CD14-positive monocyte (primary cell): ENCODE results near the gene SLC5A5. TPM values are rescaled to one million over a fixed set of nuclear protein-coding genes. Genes with fewer than 3 reads are reported as not detected.

Experiments used
- DNase-seq, 3 donors: peaks; one replicate each; pipeline ENCODE4 v3.0.0-alpha.2; 2011 to 2022
- H2AFZ ChIP-seq: 2 replicates; pipeline ENCODE4 v1.6.0; 2012; ENCODE audit warnings: mild to moderate bottlenecking, low read depth, low read length, inconsistent platforms; ENCODE audit not compliant: insufficient read depth, poor library complexity, severe bottlenecking
- H3K27ac ChIP-seq, 2 donors: 1 replicate in 1 of 2; 2 replicates in 1 of 2; pipeline ENCODE4 v1.5.1; 2012 to 2013; ENCODE audit warnings: low read length in 2 of 2, control low read depth in 1 of 2, inconsistent platforms in 1 of 2, low read depth in 1 of 2, mild to moderate bottlenecking in 1 of 2
- H3K27me3 ChIP-seq, 2 donors: one replicate each; pipeline versions ENCODE4 v1.6.0 to v1.6.1; 2011 to 2013; ENCODE audit warnings: low read length in 2 of 2; ENCODE audit not compliant: control insufficient read depth in 2 of 2, insufficient read depth in 2 of 2
- H3K36me3 ChIP-seq, 2 donors: replicated peaks in 1 of 2; 1 replicate in 1 of 2; 2 replicates in 1 of 2; pipeline versions ENCODE4 v1.5.1 to v1.6.1; 2012 to 2013; ENCODE audit warnings: low read length in 2 of 2, control low read depth in 1 of 2, inconsistent platforms in 1 of 2, mild to moderate bottlenecking in 1 of 2; ENCODE audit not compliant: insufficient read depth in 2 of 2, control insufficient read depth in 1 of 2
- H3K4me1 ChIP-seq, 2 donors: 1 replicate in 1 of 2; 2 replicates in 1 of 2; pipeline versions ENCODE4 v1.5.1 to v1.6.1; 2012 to 2013; ENCODE audit warnings: low read length in 2 of 2, control low read depth in 1 of 2, inconsistent platforms in 1 of 2, mild to moderate bottlenecking in 1 of 2, moderate library complexity in 1 of 2; ENCODE audit not compliant: insufficient read depth in 2 of 2, control insufficient read depth in 1 of 2
- H3K4me2 ChIP-seq: replicated peaks from 2 replicates; pipeline ENCODE3; 2012; ENCODE audit warnings: low read length, moderate library complexity, mild to moderate bottlenecking; ENCODE audit not compliant: poor library complexity, severe bottlenecking; ENCODE audit errors: extremely low read depth
- H3K4me3 ChIP-seq, 3 experiments: fragments of 200-600 bp in 1 of 3; sonication (generic) in 1 of 3; replicated peaks in 1 of 3; 1 replicate in 2 of 3; 2 replicates in 1 of 3; pipeline ENCODE4 v1.5.1; 2011 to 2013; ENCODE audit warnings: low read length in 3 of 3, mild to moderate bottlenecking in 3 of 3, control low read depth in 2 of 3, low read depth in 2 of 3, inconsistent platforms in 1 of 3, moderate library complexity in 1 of 3
- H3K79me2 ChIP-seq: 2 replicates; pipeline ENCODE4 v1.6.0; 2012; ENCODE audit warnings: mild to moderate bottlenecking, control low read depth, inconsistent platforms, low read length, moderate library complexity; ENCODE audit not compliant: insufficient read depth
- H3K9ac ChIP-seq: 2 replicates; pipeline ENCODE4 v1.6.0; 2017; ENCODE audit warnings: low read length, mild to moderate bottlenecking; ENCODE audit not compliant: insufficient read depth, poor library complexity, severe bottlenecking
- H3K9me3 ChIP-seq, 2 donors: replicated peaks in 1 of 2; 1 replicate in 1 of 2; 2 replicates in 1 of 2; pipeline versions ENCODE4 v1.5.1 to v1.6.1; 2012 to 2013; ENCODE audit warnings: low read length in 2 of 2, control low read depth in 1 of 2; ENCODE audit not compliant: control insufficient read depth in 1 of 2, insufficient read depth in 1 of 2
- H4K20me1 ChIP-seq: 2 replicates; pipeline ENCODE4 v1.6.0; 2012; ENCODE audit warnings: mild to moderate bottlenecking, low read length, control low read depth, moderate library complexity; ENCODE audit not compliant: insufficient read depth
- H3K27ac Mint-ChIP-seq, 7 donors: one replicate each; pipeline ENCODE4 v1.8.0; 2020; ENCODE audit warnings: mild to moderate bottlenecking in 7 of 7, mixed read lengths in 7 of 7, moderate library complexity in 6 of 7, inconsistent platforms in 2 of 7
- H3K27me3 Mint-ChIP-seq, 3 donors: one replicate each; pipeline ENCODE4 v1.8.0; 2021 to 2022; ENCODE audit warnings: low read depth in 3 of 3, mild to moderate bottlenecking in 3 of 3, mixed read lengths in 3 of 3, moderate library complexity in 3 of 3, inconsistent platforms in 1 of 3
- H3K36me3 Mint-ChIP-seq, 2 donors: one replicate each; pipeline ENCODE4 v1.8.0; 2020; ENCODE audit warnings: mixed read lengths in 2 of 2, inconsistent platforms in 1 of 2, mild to moderate bottlenecking in 1 of 2
- H3K4me1 Mint-ChIP-seq: one replicate; pipeline ENCODE4 v1.8.0; 2020; ENCODE audit warnings: mild to moderate bottlenecking, mixed read lengths
- H3K4me3 Mint-ChIP-seq, 2 donors: one replicate each; pipeline ENCODE4 v1.8.0; 2020; ENCODE audit warnings: mild to moderate bottlenecking in 2 of 2, mixed read lengths in 2 of 2, moderate library complexity in 1 of 2
- H3K9me3 Mint-ChIP-seq, 7 donors: one replicate each; pipeline ENCODE4 v1.8.0; 2020 to 2022; ENCODE audit warnings: mixed read lengths in 7 of 7, mild to moderate bottlenecking in 6 of 7, moderate library complexity in 6 of 7, inconsistent platforms in 2 of 7
- CTCF ChIP-seq: fragments of 200-600 bp; IDR thresholded peaks from one replicate; pipeline ENCODE4 v1.8.0; 2022; ENCODE audit warnings: antibody characterized with exemption, mild to moderate bottlenecking
- WGBS: methylation state at CpG from one replicate; pipeline ENCODE4 v1.1.5; 2013; ENCODE audit warnings: missing lambda C conversion rate; ENCODE audit not compliant: insufficient coverage; 5-methylcytosine and 5-hydroxymethylcytosine counted together
- intact Hi-C, 2 donors: fragments of 100-400 bp; cut with micrococcal nuclease; formaldehyde crosslinking; loops; one replicate each; pipeline versions ENCODE4 v1.15.0 to v1.15.1; 2023
- polyA plus RNA-seq, 3 donors: library from polyadenylated mRNA; depleted of rRNA in 1 of 3; unstranded in 2 of 3; stranded (reverse) in 1 of 3; fragments of 300-500 nt in 2 of 3; fragments of >200 nt in 1 of 3; fragmentation: Illumina TruSeq in 2 of 3; gene quantifications; 1 replicate in 2 of 3; 2 replicates in 1 of 3; pipeline ENCODE4 v1.2.3, GENCODE V29; 2012 to 2021

The SLC5A5 gene
- polyA plus RNA-seq, 3 donors, result 0.03 TPM; not detected in 2

DNA sequence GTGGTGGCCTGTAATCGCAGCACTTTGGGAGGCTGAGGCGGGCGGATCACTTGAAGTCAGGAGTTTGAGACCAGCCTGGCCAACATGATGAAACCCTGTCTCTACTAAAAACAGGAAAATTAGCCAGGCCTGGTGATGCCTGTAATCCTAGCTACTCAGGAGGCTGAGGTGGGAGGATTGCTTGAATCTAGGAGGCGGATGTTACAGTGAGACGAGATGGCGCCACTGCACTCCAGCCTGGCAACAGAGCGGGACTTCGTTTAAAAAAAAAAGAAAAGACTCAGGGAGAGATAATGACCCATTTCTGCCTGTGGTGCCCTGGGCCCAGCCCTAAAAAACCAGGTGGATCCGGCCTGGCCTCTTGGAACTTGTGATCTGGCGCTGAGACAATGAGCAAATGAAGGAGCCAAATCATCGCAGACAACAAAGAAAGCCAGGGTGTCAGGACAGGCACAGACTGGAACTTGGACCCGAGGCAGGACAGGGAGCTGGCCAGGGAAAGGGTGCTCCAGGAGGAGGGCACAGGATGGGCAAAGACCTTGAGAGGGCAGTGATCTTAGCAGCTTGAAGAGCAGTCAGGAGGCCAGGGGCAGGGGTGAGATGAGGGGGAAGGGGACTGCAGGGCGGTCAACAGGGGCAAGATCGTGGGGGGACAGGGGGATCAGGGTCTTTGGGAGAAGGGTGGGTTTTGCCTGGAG is 23.0 kb upstream of the SLC5A5 start:
- intact Hi-C loops, result no loop called here
- Histone ChIP-seq H3K4me1 (peaks cover 68 to 75% of the 10 kb centered on the region in 2 donors), H3K36me3 (no peaks in the 10 kb centered on the region), H2AFZ (no peak overlapping the region), H3K9me3 (no peaks in the 10 kb centered on the region), H3K27ac (peak overlapping the region in 1 of 2 donors; percentile 31), H3K79me2 (peaks cover 3% of the 10 kb centered on the region), H3K4me2 (no peak overlapping the region), H3K9ac (no peak overlapping the region), H3K4me3 (peak overlapping the region in 1 of 3 experiments; percentile 78), H4K20me1 (peaks cover 3% of the 10 kb centered on the region), H3K27me3 (no peaks in the 10 kb centered on the region)
- peak overlapping the region in 1 of 2 donors; percentile 90 for H3K4me3 Mint-ChIP-seq
- 61% methylated on average over 11 of the region's 14 CpGs for WGBS
- peaks cover 69% of the 10 kb centered on the region for H3K4me1 Mint-ChIP-seq
- no peak for TF ChIP-seq CTCF
- H3K27me3 Mint-ChIP-seq, result peaks cover 0 to 5% (median 3%) of the 10 kb centered on the region in 3 donors
- peaks cover 7 to 8% of the 10 kb centered on the region in 2 donors for H3K36me3 Mint-ChIP-seq
- H3K9me3 Mint-ChIP-seq, result peaks cover 0 to 2% (median 0%) of the 10 kb centered on the region in 7 donors
- peak overlapping the region; percentile 62 to 98 (median 85) for H3K27ac Mint-ChIP-seq
- DNase-seq, result no peak

- Histone ChIP-seq H3K9me3 (no peaks in the 10 kb centered on the region), H3K4me3 (no peak overlapping the region), H4K20me1 (no peaks in the 10 kb centered on the region), H3K4me2 (no peak overlapping the region), H2AFZ (no peak overlapping the region), H3K79me2 (no peaks in the 10 kb centered on the region), H3K27ac (no peak overlapping the region), H3K4me1 (peaks cover 28 to 31% of the 10 kb centered on the region in 2 donors), H3K27me3 (no peaks in the 10 kb centered on the region), H3K36me3 (no peaks in the 10 kb centered on the region), H3K9ac (no peak overlapping the region)
- peaks cover 0 to 1% of the 10 kb centered on the region in 2 donors for H3K36me3 Mint-ChIP-seq
- intact Hi-C loops, result loop anchor here in 1 of 2 donors (2.0 to 10.0 kb wide), 2 partner anchors 75 to 589 kb away; partner anchors contain the start of genes BABAM1 and USHBP1
- H3K27me3 Mint-ChIP-seq, result peaks cover 1 to 9% (median 2%) of the 10 kb centered on the region in 3 donors
- H3K27ac Mint-ChIP-seq, result no peak overlapping the region
- no peak for DNase-seq
- peaks cover 34% of the 10 kb centered on the region for H3K4me1 Mint-ChIP-seq
- H3K9me3 Mint-ChIP-seq, result no peaks in the 10 kb centered on the region
- WGBS, result 90% methylated on average over 2 of the region's 6 CpGs
- TF ChIP-seq CTCF, result no peak
- H3K4me3 Mint-ChIP-seq, result no peak overlapping the region
Observed at GRCh38 chr19:17854061-17854460, 17.7 kb upstream of the SLC5A5 start.
